Measurements from ENCODE around the gene FABP2. TPM values are rescaled to one million over a fixed set of nuclear protein-coding genes. Genes with fewer than 3 reads are reported as not detected.
A peak's percentile ranks its signal among the peaks of the same experiment; 100 is the strongest.
"Not testable (repeated sequence)": the region's sequence is repeated elsewhere in the genome, so short reads cannot be mapped to it uniquely, and the experiment has no call there.

The FABP2 gene
- total RNA-seq, 1 experiment from 2014 or later, result not detected

- peak; percentile 63; the same call in 1 of the 2 replicates for ATAC-seq
- no peaks in the 10 kb centered on the region for H3K9me3 ChIP-seq (ENCODE audit: low read length)
- no peaks in the 10 kb centered on the region for H3K27me3 ChIP-seq (ENCODE audit: low read length)
- no peaks in the 10 kb centered on the region for H3K36me3 ChIP-seq (ENCODE audit: low read depth, low read length)
- peak; percentile 23 for DNase-seq
- no peak overlapping the region for H2AFZ ChIP-seq (ENCODE audit: low read length)
- BruUV-seq (replicated peaks), result no TSS peak
- no peaks in the 10 kb centered on the region for H3F3A ChIP-seq (ENCODE audit: low read length, unreplicated experiment)
- H3K79me2 ChIP-seq (ENCODE audit: low read length), result no peaks in the 10 kb centered on the region
- intact Hi-C loops (cut with micrococcal nuclease), result loop anchor here (5.0 kb wide), 2 partner anchors 73 to 243 kb away; partner anchors contain the start of gene USP53
- H3K4me3 ChIP-seq (ENCODE audit: low read length), result peak overlapping the region; percentile 44; the same call in 1 of the 2 replicates
- POLR2A ChIA-PET (ENCODE audit: unreplicated experiment), result no interaction called here
- TF ChIP-seq CTCF (conservative IDR thresholded peaks at IDR 0.05; ENCODE audit: low read depth, low read length) (no peak), EZH2phosphoT487 (IDR thresholded peaks at IDR 0.05; ENCODE audit: borderline replicate concordance, low read length) (no peak), EZH2 (IDR thresholded peaks at IDR 0.05; ENCODE audit: low read length, unreplicated experiment) (no peak)
- 0 out of 2 replicates have a peak, but pooled peaks cover 7% of the 10 kb centered on the region for H3K4me1 ChIP-seq (ENCODE audit: insufficient read depth, low read length)
- no peak overlapping the region for H3K27ac ChIP-seq (ENCODE audit: low read length)
- CTCF ChIA-PET, result no interaction called here
- no peak overlapping the region for H3K9ac ChIP-seq (ENCODE audit: low read length)
- H3K4me2 ChIP-seq (ENCODE audit: low read length), result peak overlapping the region; percentile 69
- H3K9me2 ChIP-seq (replicated peaks; ENCODE audit: low read length), result no peaks in the 10 kb centered on the region
- no peaks in the 10 kb centered on the region for H4K20me1 ChIP-seq (ENCODE audit: low read length)
Measured at GRCh38 chr4:119284876-119285780, 36.8 kb downstream of the FABP2 start.

- no peak for ATAC-seq
- TF ChIP-seq CTCF (conservative IDR thresholded peaks at IDR 0.05; ENCODE audit: low read depth, low read length) (no peak), EZH2phosphoT487 (IDR thresholded peaks at IDR 0.05; ENCODE audit: borderline replicate concordance, low read length) (no peak), EZH2 (IDR thresholded peaks at IDR 0.05; ENCODE audit: low read length, unreplicated experiment) (no peak)
- no peaks in the 10 kb centered on the region for H3K9me3 ChIP-seq (ENCODE audit: low read length)
- H3K36me3 ChIP-seq (ENCODE audit: low read depth, low read length), result no peaks in the 10 kb centered on the region
- H3K4me1 ChIP-seq (ENCODE audit: insufficient read depth, low read length), result 0 out of 2 replicates have a peak, but pooled peaks cover 7% of the 10 kb centered on the region
- CTCF ChIA-PET, result no interaction called here
- intact Hi-C loops (cut with micrococcal nuclease), result no loop called here
- H2AFZ ChIP-seq (ENCODE audit: low read length), result no peak overlapping the region
- H3K79me2 ChIP-seq (ENCODE audit: low read length), result no peaks in the 10 kb centered on the region
- H4K20me1 ChIP-seq (ENCODE audit: low read length), result no peaks in the 10 kb centered on the region
- no peaks in the 10 kb centered on the region for H3K27me3 ChIP-seq (ENCODE audit: low read length)
- no peaks in the 10 kb centered on the region for H3K9me2 ChIP-seq (replicated peaks; ENCODE audit: low read length)
- no peak overlapping the region for H3K27ac ChIP-seq (ENCODE audit: low read length)
- no peak overlapping the region for H3K4me2 ChIP-seq (ENCODE audit: low read length)
- no peak overlapping the region for H3K4me3 ChIP-seq (ENCODE audit: low read length)
- no peak overlapping the region for H3K9ac ChIP-seq (ENCODE audit: low read length)
- no TSS peak for BruUV-seq (replicated peaks)
- DNase-seq, result no peak
- no peaks in the 10 kb centered on the region for H3F3A ChIP-seq (ENCODE audit: low read length, unreplicated experiment)
- POLR2A ChIA-PET (ENCODE audit: unreplicated experiment), result no interaction called here
Measured at GRCh38 chr4:119281393-119281792, 40.5 kb downstream of the FABP2 start.

GRCh38 chr4:119279945-119280344, 42.0 kb downstream of the FABP2 start:
- H3K9ac ChIP-seq (ENCODE audit: low read length); H3K9me2 ChIP-seq (replicated peaks; ENCODE audit: low read length); ATAC-seq; H3K79me2 ChIP-seq (ENCODE audit: low read length); H4K20me1 ChIP-seq (ENCODE audit: low read length); H3K4me1 ChIP-seq (ENCODE audit: insufficient read depth, low read length); DNase-seq; H3K27me3 ChIP-seq (ENCODE audit: low read length); H3K4me3 ChIP-seq (ENCODE audit: low read length); BruUV-seq (replicated peaks); H3K4me2 ChIP-seq (ENCODE audit: low read length); H3K27ac ChIP-seq (ENCODE audit: low read length); H3K36me3 ChIP-seq (ENCODE audit: low read depth, low read length); POLR2A ChIA-PET (ENCODE audit: unreplicated experiment); H2AFZ ChIP-seq (ENCODE audit: low read length); CTCF ChIA-PET; intact Hi-C loops (cut with micrococcal nuclease); H3F3A ChIP-seq (ENCODE audit: low read length, unreplicated experiment); H3K9me3 ChIP-seq (ENCODE audit: low read length): not testable (repeated sequence)

- H3F3A ChIP-seq (ENCODE audit: low read length, unreplicated experiment); POLR2A ChIA-PET (ENCODE audit: unreplicated experiment); H3K79me2 ChIP-seq (ENCODE audit: low read length); H3K9me3 ChIP-seq (ENCODE audit: low read length); H3K27ac ChIP-seq (ENCODE audit: low read length); H4K20me1 ChIP-seq (ENCODE audit: low read length); H3K4me3 ChIP-seq (ENCODE audit: low read length); H2AFZ ChIP-seq (ENCODE audit: low read length); H3K4me1 ChIP-seq (ENCODE audit: insufficient read depth, low read length); DNase-seq; CTCF ChIA-PET; BruUV-seq (replicated peaks); H3K27me3 ChIP-seq (ENCODE audit: low read length); intact Hi-C loops (cut with micrococcal nuclease); H3K4me2 ChIP-seq (ENCODE audit: low read length); H3K36me3 ChIP-seq (ENCODE audit: low read depth, low read length); H3K9ac ChIP-seq (ENCODE audit: low read length); H3K9me2 ChIP-seq (replicated peaks; ENCODE audit: low read length); ATAC-seq: not testable (repeated sequence)
Measured at GRCh38 chr4:119279541-119279940, 42.4 kb downstream of the FABP2 start.
